Thyroid gland (tissue), 4 donors: ENCODE data around the gene MTO1. TPM values are rescaled to one million over a fixed set of nuclear protein-coding genes. Genes with fewer than 3 reads are reported as not detected.
"Not testable (repeated sequence)": the region's sequence is repeated elsewhere in the genome, so short reads cannot be mapped to it uniquely, and the experiment has no call there.

Experiments
- DNase-seq, 2 donors: peaks; one replicate each; pipeline ENCODE4 v3.0.0-alpha.2; 2019
- H3K27ac ChIP-seq, 3 donors: fragments of 200-600 bp; sonication (generic); 1 replicate in 2 of 3; 2 replicates in 1 of 3; pipeline ENCODE4 v1.5.1; 2016 to 2019; ENCODE audit warnings: mild to moderate bottlenecking in 1 of 3, moderate library complexity in 1 of 3
- H3K27me3 ChIP-seq: fragments of 200-600 bp; sonication (generic); one replicate; pipeline ENCODE4 v1.5.1; 2019
- H3K36me3 ChIP-seq, 2 donors: fragments of 200-600 bp; sonication (generic); one replicate each; pipeline ENCODE4 v1.5.1; 2016 to 2019
- H3K4me1 ChIP-seq, 2 donors: fragments of 200-600 bp; sonication (generic); one replicate each; pipeline ENCODE4 v1.5.1; 2017 to 2019
- H3K4me3 ChIP-seq, 3 donors: fragments of 200-600 bp; sonication (generic); replicated peaks in 1 of 3; 1 replicate in 2 of 3; 2 replicates in 1 of 3; pipeline ENCODE4 v1.5.1; 2016; ENCODE audit warnings: mild to moderate bottlenecking in 1 of 3
- H3K9me3 ChIP-seq: fragments of 200-600 bp; sonication (generic); one replicate; pipeline ENCODE4 v1.5.1; 2017
- CTCF ChIP-seq, 6 experiments: fragments of 200-600 bp in 3 of 6; fragments of 450-650 bp in 3 of 6; sonication (generic) in 3 of 6; IDR thresholded peaks; one replicate each; pipeline ENCODE4 v1.5.1; 2016 to 2019; ENCODE audit warnings: antibody characterized with exemption in 6 of 6, mild to moderate bottlenecking in 2 of 6, inconsistent platforms in 1 of 6, moderate library complexity in 1 of 6
- POLR2A ChIP-seq, 2 donors: fragments of 450-650 bp; IDR thresholded peaks; one replicate each; pipeline ENCODE4 v1.6.1; 2017; ENCODE audit warnings: antibody characterized with exemption in 2 of 2, mild to moderate bottlenecking in 2 of 2, moderate library complexity in 1 of 2
- WGBS, 2 donors: methylation state at CpG; one replicate each; pipeline ENCODE4 v1.1.5; 2017; 5-methylcytosine and 5-hydroxymethylcytosine counted together
- intact Hi-C: fragments of 100-400 bp; cut with DNase I; formaldehyde crosslinking; loops from one replicate; pipeline ENCODE4 v1.15.1; 2023
- total RNA-seq, 4 donors: library from RNA; depleted of rRNA; stranded (reverse); fragments of >200 nt; gene quantifications; one replicate each; pipeline ENCODE4 v1.2.3, GENCODE V29; 2016

Gene MTO1
- total RNA-seq, 4 donors from 2014 or later, result 29.4 to 46.4 (median 30.6) TPM

DNA sequence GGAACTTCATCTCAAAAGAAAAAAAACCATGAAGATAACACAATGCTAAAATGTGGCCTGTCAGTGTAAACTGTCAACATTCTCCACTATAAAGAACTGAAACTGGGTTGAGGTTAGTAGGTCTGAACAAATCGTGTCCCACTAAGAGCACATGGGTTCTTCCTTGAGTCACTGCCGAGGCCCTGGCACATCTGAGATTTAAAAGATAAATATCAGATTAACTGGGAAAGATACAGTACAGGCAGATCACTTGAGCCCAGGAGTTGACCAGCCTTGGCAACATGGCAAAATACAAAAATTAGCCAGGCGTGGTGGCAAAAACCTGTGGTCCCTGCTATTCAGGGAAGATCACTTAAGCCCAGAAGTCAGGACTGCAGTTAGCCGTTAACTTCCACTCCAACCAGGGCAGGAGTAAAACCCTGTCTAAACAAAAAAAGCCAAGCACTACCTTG is 53.7 kb downstream of the MTO1 start:
- intact Hi-C loops, result loop anchor here (5.0 kb wide), 2 partner anchors 97 to 137 kb away; partner anchors contain the start of gene SLC17A5
- peak overlapping the region in 2 of 3 donors; percentile 28 to 61 for H3K27ac ChIP-seq
- peaks cover 32 to 34% of the 10 kb centered on the region in 2 donors for H3K36me3 ChIP-seq
- peaks cover 24 to 32% of the 10 kb centered on the region in 2 donors for H3K4me1 ChIP-seq
- 17 to 23% methylated on average over 4 of the region's 4 CpGs for WGBS, 2 donors
- H3K9me3 ChIP-seq, result no peaks in the 10 kb centered on the region
- TF ChIP-seq POLR2A (IDR thresholded peaks at IDR 0.05) (no peak), CTCF (IDR thresholded peaks at IDR 0.05) (no peak)
- no peak overlapping the region for H3K4me3 ChIP-seq
- peak; percentile 53 to 56 for DNase-seq
- H3K27me3 ChIP-seq, result no peaks in the 10 kb centered on the region

- H3K4me3 ChIP-seq, result no peak overlapping the region
- peaks cover 24 to 32% of the 10 kb centered on the region in 2 donors for H3K4me1 ChIP-seq
- H3K9me3 ChIP-seq, result no peaks in the 10 kb centered on the region
- no peaks in the 10 kb centered on the region for H3K27me3 ChIP-seq
- H3K27ac ChIP-seq, result peak overlapping the region in 2 of 3 donors; percentile 28 to 61
- peaks cover 32 to 40% of the 10 kb centered on the region in 2 donors for H3K36me3 ChIP-seq
- WGBS, 2 donors, result 65 to 69% methylated on average over 4 of the region's 4 CpGs
- intact Hi-C loops, result loop anchor here (5.0 kb wide), 2 partner anchors 95 to 135 kb away; partner anchors contain the start of gene SLC17A5
- TF ChIP-seq POLR2A (IDR thresholded peaks at IDR 0.05), result no peak
- TF ChIP-seq CTCF (IDR thresholded peaks at IDR 0.05), result no peak
- no peak for DNase-seq
Measured at GRCh38 chr6:73516514-73517489, 55.3 kb downstream of the MTO1 start.

DNA sequence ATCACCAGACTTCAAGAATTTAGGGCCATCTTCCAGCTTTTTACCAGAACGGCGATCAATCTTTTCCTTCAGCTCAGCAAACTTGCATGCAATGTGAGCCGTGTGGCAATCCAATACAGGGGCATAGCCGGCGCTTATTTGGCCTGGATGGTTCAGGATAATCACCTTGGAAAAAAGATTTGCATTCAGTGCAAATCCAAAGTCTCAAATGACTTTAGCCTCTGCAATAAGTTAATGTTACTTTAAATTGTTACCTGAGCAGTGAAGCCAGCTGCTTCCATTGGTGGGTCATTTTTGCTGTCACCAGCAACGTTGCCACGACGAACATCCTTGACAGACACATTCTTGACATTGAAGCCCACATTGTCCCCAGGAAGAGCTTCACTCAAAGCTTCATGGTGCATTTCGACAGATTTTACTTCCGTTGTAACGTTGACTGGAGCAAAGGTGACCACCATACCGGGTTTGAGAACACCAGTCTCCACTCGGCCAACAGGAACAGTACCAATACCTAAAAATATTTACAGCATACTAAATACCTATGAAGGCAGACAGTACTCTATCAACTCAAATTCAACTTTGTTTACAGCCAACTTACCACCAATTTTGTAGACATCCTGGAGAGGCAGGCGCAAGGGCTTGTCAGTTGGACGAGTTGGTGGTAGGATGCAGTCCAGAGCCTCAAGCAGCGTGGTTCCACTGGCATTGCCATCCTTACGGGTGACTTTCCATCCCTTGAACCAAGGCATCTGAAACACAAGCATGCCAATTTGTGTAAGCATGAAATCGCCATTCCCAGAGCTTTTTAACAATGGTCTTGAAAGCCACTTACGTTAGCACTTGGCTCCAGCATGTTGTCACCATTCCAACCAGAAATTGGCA is 56.8 kb downstream of the MTO1 start:
- 23 to 33% methylated on average over 18 to 19 of the region's 19 CpGs for WGBS, 2 donors
- H3K36me3 ChIP-seq, result peaks cover 32 to 40% of the 10 kb centered on the region in 2 donors
- H3K27me3 ChIP-seq, H3K9me3 ChIP-seq: not testable (repeated sequence)
- peak overlapping the region in 2 of 3 donors; percentile 70 to 99 for H3K27ac ChIP-seq
- peaks cover 24 to 41% of the 10 kb centered on the region in 2 donors for H3K4me1 ChIP-seq
- DNase-seq, result peak; percentile 23 to 33
- peak overlapping the region in 1 of 3 donors; percentile 3 for H3K4me3 ChIP-seq
- intact Hi-C loops, result loop anchor here (5.0 kb wide), 2 partner anchors 94 to 134 kb away; partner anchors contain the start of gene SLC17A5

DNA sequence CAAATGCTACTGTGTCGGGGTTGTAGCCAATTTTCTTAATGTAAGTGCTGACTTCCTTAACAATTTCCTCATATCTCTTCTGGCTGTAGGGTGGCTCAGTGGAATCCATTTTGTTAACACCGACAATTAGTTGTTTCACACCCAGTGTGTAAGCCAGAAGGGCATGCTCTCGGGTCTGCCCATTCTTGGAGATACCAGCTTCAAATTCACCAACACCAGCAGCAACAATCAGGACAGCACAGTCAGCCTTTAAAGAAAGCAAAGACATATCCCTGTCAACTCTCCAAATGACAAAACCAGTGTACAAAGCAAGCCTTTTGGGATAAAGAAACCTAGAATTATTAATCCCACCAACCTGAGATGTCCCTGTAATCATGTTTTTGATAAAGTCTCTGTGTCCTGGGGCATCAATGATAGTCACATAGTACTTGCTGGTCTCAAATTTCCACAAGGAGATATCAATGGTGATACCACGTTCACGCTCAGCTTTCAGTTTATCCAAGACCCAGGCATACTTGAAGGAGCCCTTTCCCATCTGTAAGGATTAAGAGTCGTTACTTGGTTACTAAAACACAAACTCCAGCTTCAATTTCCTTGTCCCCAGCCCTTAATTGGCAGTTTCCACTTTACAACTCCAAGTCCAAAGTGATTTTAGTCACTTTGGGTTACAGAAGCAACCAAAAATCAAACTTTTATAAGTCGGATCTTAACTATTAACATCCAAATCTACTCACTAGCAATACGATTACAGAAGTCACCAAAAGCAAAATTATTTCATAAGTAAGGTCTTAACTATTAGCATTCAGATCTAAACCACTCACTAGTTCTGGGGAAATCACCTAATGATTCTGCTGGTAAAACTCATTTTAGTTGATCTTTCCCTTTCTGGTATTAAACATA is 57.7 kb downstream of the MTO1 start:
- WGBS, 2 donors, result 11 to 20% methylated on average over 8 of the region's 8 CpGs
- Histone ChIP-seq H3K36me3 (peaks cover 32 to 40% of the 10 kb centered on the region in 2 donors), H3K4me3 (peak overlapping the region; percentile 85 to 97 (median 92)), H3K4me1 (peaks cover 24 to 46% of the 10 kb centered on the region in 2 donors), H3K27ac (peak overlapping the region; percentile 98 to 100 (median 99))
- DNase-seq, H3K9me3 ChIP-seq, H3K27me3 ChIP-seq: not testable (repeated sequence)
- intact Hi-C loops, result loop anchor here (5.0 kb wide), 2 partner anchors 93 to 133 kb away; partner anchors contain the start of gene SLC17A5

GRCh38 chr6:73519926-73520687 is 58.6 kb downstream of the MTO1 start:
- peak overlapping the region; percentile 98 to 100 (median 99) for H3K27ac ChIP-seq
- intact Hi-C loops, result loop anchor here (5.0 to 10.0 kb wide), 3 partner anchors 55 to 132 kb away; partner anchors contain the start of gene SLC17A5
- TF ChIP-seq CTCF (IDR thresholded peaks at IDR 0.05) (no peak), POLR2A (IDR thresholded peaks at IDR 0.05) (peak in 1 of 2 donors; percentile 34)
- no peaks in the 10 kb centered on the region for H3K27me3 ChIP-seq
- H3K4me1 ChIP-seq, result peaks cover 24 to 44% of the 10 kb centered on the region in 2 donors
- H3K36me3 ChIP-seq, result peaks cover 32 to 40% of the 10 kb centered on the region in 2 donors
- 1% methylated on average over 15 to 49 of the region's 56 CpGs for WGBS, 2 donors
- peak; percentile 70 to 75 for DNase-seq
- H3K9me3 ChIP-seq, result no peaks in the 10 kb centered on the region
- peak overlapping the region; percentile 85 to 97 (median 92) for H3K4me3 ChIP-seq
